Inflammatory macrophage treated with lipopolysaccharide for 1 hour (primary cell): ENCODE data around the gene CFHR3.
"Not testable (repeated sequence)": the region's sequence is repeated elsewhere in the genome, so short reads cannot be mapped to it uniquely, and the experiment has no call there.

Source experiments
- DNase-seq, 2 donors: peaks; one replicate each; pipeline ENCODE4 v3.0.0-alpha.2; 2020 to 2022

CFHR3 gene

DNA sequence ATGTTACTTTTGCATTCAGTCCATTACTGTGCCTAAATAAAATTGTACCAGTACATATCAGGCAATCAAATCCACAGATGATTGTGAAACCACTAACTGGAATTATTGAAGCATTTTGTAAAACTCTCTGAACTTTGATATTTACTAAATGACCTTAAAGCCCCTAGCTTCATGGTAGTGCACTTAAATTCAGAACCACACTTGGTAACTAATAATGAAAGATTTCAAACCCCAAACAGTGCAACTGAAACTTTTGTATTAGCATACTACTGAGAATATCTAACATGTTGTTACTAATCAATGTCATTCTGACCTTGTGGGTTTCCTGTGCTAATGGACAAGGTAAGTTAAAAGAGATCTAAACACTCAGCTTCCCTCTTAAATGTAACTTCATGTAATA, at the start of gene CFHR3:
Gene CFHR3 (plus strand): TSS at position 238 of the 400 bp plus-strand sequence. CDS start 47 bp downstream, at position 285.
- DNase-seq, result no peak

DNA sequence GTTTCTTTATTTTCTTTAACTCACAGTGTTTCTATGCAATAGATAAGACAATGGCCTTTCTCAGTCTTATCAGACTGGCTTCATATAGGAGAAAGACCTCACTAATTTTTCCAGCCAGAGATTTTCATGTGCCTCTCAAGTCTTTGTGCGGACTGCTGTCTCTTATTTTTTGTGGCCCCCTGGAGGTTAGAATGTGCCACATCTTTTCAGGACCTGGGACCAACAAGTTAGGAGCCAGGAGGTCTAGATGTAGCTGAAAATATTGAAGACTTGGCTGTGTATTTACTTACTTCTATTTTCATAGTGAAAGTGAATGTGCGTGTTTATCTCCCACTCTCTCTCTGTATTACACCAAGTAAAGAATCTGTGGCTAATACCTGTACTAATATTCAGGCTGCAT, 42.1 kb upstream of the CFHR3 start:
- DNase-seq, result no peak

GRCh38 chr1:196733091-196733970, 41.3 kb upstream of the CFHR3 start:
- no peak for DNase-seq

DNA sequence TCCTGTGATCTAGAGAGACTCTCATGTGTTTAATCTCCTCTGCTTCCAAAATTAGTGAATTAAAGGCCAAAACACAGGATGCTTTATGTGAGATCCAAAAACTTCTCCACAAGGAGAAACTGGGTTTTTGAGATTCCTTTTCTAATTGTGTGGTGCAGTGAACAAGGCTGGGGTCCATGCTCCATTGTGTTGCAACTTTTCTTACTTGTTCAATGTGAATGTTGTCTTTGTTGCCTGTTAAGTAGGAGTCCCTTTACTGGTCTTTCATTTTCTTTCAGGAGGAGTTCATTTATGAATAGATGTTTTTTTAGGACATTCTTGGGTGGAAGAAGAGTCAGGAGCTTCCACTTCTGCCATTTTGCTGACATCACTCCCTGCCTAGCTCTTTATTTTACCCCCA, 40.6 kb upstream of the CFHR3 start:
- DNase-seq, result no peak

DNA sequence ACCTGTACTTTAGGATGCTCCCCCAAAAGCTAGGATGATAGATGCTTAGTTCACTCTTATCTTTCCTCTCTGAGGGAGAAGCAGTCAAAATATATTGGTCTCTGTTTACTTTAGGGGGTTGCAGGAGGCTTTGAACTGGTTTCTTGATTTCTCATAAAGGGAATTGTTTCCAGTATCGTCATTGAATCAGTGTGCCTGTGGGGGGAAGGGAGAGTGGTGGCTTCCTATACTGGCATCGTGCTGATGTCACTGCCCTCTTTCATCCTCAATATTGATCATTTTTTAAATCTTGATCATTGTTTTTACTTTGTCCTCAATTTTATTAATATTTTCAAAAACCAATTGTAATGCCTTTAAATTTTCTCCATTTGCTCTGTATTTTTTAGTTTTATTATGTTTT, 40.2 kb upstream of the CFHR3 start:
- no peak for DNase-seq

GRCh38 chr1:196738730-196739129, 35.9 kb upstream of the CFHR3 start:
- no peak for DNase-seq

DNA sequence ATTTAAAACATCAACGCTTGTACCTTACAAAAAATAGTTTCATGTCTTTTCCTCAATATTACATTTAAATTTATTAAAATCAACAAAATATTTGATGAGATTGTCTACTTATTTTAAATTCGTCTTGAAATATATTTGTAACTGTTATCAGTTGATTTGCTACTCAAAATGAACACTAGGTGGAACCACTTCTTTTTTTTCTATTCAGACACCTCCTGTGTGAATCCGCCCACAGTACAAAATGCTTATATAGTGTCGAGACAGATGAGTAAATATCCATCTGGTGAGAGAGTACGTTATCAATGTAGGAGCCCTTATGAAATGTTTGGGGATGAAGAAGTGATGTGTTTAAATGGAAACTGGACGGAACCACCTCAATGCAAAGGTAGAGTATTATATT, 31.4 kb upstream of the CFHR3 start:
- DNase-seq, result peak; percentile 9 to 13

DNA sequence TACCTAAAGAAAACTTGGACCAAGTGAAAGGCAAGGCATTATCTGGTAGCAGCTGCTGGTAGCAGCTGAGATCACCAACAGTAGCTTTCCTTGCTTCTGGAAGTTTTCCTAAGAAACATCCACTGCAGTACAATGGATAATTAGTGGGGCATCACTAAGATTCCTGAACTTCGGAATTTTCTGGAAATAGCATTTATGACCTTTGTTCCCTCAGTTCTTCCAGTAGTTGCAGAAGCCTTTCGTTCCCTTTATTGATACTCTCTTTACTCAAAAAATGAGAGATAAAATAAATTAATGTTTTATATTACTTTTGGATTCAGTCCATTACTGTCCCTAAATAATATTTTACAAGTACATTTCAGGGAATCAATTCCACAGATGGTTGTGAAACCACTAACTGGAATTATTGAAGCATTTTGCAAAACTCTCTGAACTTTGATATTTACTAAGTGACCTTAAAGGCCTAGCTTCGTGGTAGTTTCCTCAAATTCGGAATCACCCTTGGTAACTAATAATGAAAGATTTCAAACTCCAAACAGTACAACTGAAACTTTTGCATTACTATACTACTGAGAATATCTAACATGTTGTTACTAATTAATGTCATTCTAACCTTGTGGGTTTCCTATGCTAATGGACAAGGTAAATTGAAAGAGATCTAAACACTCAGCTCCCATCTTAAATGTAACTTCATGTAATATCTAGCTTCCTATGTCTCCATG, 9.5 kb upstream of the CFHR3 start:
- DNase-seq, result not testable (repeated sequence)

- not testable (repeated sequence) for DNase-seq
These were observed 4.8 kb upstream of the CFHR3 start for GRCh38 chr1:196769823-196770222.

DNA sequence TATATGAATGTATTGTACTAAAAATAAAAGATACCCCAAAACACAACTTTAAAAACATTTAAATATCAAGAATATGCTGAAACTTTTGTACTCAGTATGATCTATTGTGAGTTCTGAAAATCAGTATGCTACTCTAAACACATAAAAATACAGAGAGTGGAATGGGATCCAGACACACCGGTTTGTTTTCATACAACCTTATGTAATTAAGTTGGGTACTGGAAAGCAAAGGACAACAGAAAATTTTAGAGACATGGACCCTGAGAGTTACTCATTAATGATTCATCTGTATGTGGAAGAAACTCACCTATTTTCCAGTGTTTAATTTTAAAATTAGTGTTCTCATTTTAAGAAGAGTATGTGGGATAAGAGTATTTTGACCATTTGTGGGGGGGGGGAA, 927 bp upstream of the CFHR3 start:
- no peak for DNase-seq

DNA sequence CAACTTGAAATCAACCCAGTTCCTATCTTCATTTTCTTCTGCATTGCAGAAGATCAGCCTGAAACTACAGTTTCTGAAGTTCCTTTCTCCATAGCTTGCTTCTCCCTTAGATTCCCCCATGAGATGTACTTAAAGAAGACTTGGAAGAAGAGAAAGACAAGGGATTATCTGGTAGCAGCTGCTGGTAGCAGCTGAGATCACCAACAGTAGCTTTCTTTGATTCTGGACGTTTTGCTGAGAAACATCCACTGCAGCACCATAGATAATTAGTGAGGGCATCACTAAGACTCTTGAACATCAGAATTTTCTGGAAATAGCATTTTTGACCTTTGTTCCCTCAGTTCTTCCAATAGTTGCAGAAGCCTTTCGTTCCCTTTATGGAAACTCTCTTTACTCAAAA, 465 bp upstream of the CFHR3 start:
- no peak for DNase-seq

DNA sequence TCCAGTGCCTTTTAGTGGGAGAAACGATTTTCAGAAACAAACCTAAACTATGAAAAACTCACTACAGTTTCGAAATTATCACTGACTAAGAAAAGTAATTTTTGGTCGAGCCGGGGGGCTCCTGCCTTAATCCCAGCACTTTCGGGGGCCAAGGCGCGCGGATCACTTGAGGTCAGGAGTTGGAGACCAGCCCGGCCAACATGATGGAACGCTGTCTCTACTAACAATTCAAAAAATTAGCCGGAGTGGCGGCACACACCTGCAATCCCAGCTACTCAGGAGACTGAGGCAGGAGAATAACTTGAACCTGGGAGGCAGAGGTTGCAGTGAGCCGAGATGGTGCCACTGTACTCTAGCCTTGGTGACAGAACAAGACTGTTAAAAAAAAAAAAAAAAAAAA, 3.0 kb downstream of the CFHR3 start:
- no peak for DNase-seq

GRCh38 chr1:196779093-196779492, 4.5 kb downstream of the CFHR3 start:
- no peak for DNase-seq

GRCh38 chr1:196791252-196791651, 16.6 kb downstream of the CFHR3 start:
- DNase-seq, result not testable (repeated sequence)

DNA sequence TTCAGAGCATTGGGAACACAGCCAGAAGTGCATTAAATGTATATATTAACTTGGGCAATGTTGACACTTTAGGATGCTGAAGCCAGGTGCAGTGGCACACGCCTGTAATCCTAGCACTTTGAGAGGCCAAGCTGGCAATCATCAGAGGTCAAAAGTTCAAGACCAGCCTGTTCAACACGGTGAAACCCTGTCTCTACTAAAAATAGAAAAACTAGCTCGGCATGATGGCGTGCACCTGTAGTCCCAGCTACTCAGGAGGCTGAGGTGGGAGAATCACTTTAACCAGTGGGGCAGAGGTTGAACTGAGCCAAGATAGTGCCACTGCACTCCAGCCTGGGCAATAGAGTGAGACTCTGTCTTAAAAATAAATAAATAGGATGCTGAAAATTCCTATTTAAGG, 19.5 kb downstream of the CFHR3 start:
- not testable (repeated sequence) for DNase-seq

GRCh38 chr1:196797891-196798290, 23.3 kb downstream of the CFHR3 start:
- DNase-seq, result no peak

DNA sequence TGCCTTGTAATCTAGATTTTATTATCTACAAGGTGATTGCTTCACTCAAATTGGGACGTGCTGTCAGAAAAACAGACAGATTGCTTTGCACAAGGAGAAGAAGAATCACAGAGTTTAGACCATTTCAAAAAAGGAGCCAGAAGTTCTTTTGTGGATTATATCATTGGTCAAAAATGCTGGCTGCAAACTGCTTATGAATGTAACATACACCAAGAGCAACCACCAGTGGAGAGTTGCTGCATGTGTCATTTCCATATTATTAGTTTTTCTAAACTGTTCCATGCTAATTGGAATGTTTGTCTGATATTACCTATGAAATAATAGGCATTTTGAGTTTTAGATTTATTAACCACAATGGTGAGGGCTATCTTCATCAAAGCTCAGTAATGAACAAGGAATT, 27.3 kb downstream of the CFHR3 start:
- not testable (repeated sequence) for DNase-seq

DNA sequence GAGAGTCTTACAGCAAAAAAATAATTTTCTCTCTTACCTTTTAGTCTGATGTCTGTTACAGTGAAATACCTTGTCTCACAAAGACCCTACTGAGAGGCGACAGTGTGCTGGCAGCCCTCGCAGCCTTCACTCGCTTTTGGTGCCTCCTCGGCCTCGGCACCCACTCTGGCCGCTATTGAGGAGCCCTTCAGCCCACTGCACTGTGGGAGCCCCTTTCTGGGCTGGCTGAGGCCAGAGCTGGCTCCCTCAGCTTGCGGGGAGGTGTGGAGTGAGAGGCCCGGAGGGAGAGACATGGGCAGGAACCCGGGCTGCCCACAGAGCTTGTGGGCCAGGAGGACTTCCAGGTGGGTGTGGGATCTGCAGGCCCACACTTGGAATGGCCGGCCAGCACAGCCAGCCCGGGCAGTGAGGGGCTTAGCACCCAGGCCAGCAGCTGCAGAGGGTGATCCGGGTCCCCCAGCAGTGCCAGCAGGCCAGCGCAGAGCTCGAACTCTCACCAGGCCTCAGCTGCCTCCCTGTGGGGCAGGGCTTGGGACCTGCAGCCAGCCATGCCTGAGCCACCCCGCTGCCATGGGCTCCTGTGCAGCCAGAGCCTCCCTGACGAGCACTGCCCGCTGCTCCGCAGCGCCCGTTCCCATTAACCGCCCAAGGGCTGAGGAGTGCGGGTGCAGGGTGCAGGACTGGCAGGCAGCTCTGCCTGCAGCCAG, 34.0 kb downstream of the CFHR3 start:
- no peak for DNase-seq

DNA sequence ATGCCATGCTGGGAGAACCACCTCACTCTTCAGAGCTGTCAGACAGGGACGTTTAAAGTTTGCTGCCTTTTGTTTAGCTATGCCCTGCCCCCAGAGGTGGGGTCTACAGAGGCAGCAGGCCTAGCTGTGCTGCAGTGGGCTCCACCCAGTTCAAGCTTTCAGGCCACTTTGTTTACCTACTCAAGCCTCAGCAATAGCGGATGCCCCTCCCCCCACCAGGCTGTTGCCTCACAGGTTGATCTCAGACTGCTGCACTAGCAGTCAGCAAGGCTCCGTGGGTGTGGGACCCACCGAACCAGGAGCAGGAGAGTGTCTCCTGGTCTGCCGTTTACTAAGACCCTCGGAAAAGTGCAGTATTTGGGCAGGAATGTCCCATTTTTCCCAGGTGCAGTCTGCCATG, 42.8 kb downstream of the CFHR3 start:
- DNase-seq, result not testable (repeated sequence)

DNA sequence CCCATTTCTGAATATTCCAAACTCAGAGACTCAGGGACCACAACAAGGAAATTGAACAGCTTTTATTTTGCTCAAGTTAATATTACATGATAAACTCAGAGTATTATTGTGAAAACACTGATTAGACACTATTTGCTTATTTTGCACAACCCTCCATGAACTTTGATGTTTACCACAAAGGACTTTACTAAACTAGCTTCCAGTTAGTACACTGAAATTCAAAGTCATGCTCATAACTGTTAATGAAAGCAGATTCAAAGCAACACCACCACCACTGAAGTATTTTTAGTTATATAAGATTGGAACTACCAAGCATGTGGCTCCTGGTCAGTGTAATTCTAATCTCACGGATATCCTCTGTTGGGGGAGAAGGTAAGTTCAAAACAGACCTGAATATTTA, 44.9 kb downstream of the CFHR3 start, which contains the start of gene CFHR1:
Gene CFHR1 (plus strand): TSS at position 201 of the 400 bp plus-strand sequence. CDS start 114 bp downstream, at position 315.
- DNase-seq, result not testable (repeated sequence)

- DNase-seq, result peak; percentile 18 to 41
These were observed 53.2 kb downstream of the CFHR3 start for GRCh38 chr1:196827860-196828259.
